Skeletal muscle satellite cell (primary cell): ENCODE results near the gene HSD11B1L.
A peak's percentile ranks its signal among the peaks of the same experiment; 100 is the strongest.

Experiments
- H3K27me3 ChIP-seq: 2 replicates; pipeline ENCODE4 v1.7.0; 2013; ENCODE audit warnings: low read length; ENCODE audit not compliant: control insufficient read depth, insufficient read depth
- H3K36me3 ChIP-seq: 2 replicates; pipeline ENCODE4 v1.7.0; 2013; ENCODE audit warnings: mild to moderate bottlenecking, control low read depth, low read length; ENCODE audit not compliant: insufficient read depth
- H3K4me1 ChIP-seq: 2 replicates; pipeline ENCODE4 v1.7.0; 2013; ENCODE audit warnings: low read length; ENCODE audit not compliant: control insufficient read depth, insufficient read depth
- H3K4me2 ChIP-seq: 2 replicates; pipeline ENCODE4 v1.7.0; 2013; ENCODE audit warnings: mild to moderate bottlenecking, low read length
- H3K4me3 ChIP-seq: 2 replicates; pipeline ENCODE4 v1.7.0; 2013; ENCODE audit warnings: low read length
- H3K9ac ChIP-seq: 2 replicates; pipeline ENCODE4 v1.7.0; 2013; ENCODE audit warnings: mild to moderate bottlenecking, low read depth, low read length, moderate library complexity
- H3K9me3 ChIP-seq: replicated peaks from 2 replicates; pipeline ENCODE4 v1.7.0; 2013; ENCODE audit warnings: mild to moderate bottlenecking, control low read depth, low read length

Gene HSD11B1L

GRCh38 chr19:5690955-5691821 is 10.4 kb downstream of the HSD11B1L start:
- peak overlapping the region; percentile 90 for H3K9ac ChIP-seq
- H3K4me3 ChIP-seq, result peak overlapping the region; percentile 81
- no peaks in the 10 kb centered on the region for H3K27me3 ChIP-seq
- H3K36me3 ChIP-seq, result peaks cover 59% of the 10 kb centered on the region
- no peaks in the 10 kb centered on the region for H3K9me3 ChIP-seq
- peaks cover 29% of the 10 kb centered on the region for H3K4me1 ChIP-seq
- peak overlapping the region; percentile 97 for H3K4me2 ChIP-seq

- no peaks in the 10 kb centered on the region for H3K9me3 ChIP-seq
- no peaks in the 10 kb centered on the region for H3K27me3 ChIP-seq
- peak overlapping the region; percentile 90 for H3K9ac ChIP-seq
- H3K4me2 ChIP-seq, result peak overlapping the region; percentile 97
- H3K4me1 ChIP-seq, result peaks cover 29% of the 10 kb centered on the region
- H3K4me3 ChIP-seq, result peak overlapping the region; percentile 81
- H3K36me3 ChIP-seq, result peaks cover 66% of the 10 kb centered on the region
Observed at GRCh38 chr19:5691822-5692722, 11.2 kb downstream of the HSD11B1L start.

- Histone ChIP-seq H3K27me3 (no peaks in the 10 kb centered on the region), H3K4me1 (peaks cover 25% of the 10 kb centered on the region), H3K4me2 (peak overlapping the region; percentile 97), H3K36me3 (peaks cover 66% of the 10 kb centered on the region), H3K4me3 (no peak overlapping the region), H3K9me3 (no peaks in the 10 kb centered on the region), H3K9ac (peak overlapping the region; percentile 90)
Observed at GRCh38 chr19:5692723-5693194, 11.9 kb downstream of the HSD11B1L start.

GRCh38 chr19:5693195-5694166 is 12.7 kb downstream of the HSD11B1L start:
- Histone ChIP-seq H3K4me3 (no peak overlapping the region), H3K4me2 (peak overlapping the region; percentile 97), H3K36me3 (peaks cover 71% of the 10 kb centered on the region), H3K9me3 (no peaks in the 10 kb centered on the region), H3K4me1 (peaks cover 25% of the 10 kb centered on the region), H3K27me3 (no peaks in the 10 kb centered on the region), H3K9ac (no peak overlapping the region)

GRCh38 chr19:5694167-5694955 is 13.5 kb downstream of the HSD11B1L start:
- no peaks in the 10 kb centered on the region for H3K27me3 ChIP-seq
- no peak overlapping the region for H3K4me3 ChIP-seq
- peaks cover 79% of the 10 kb centered on the region for H3K36me3 ChIP-seq
- H3K4me2 ChIP-seq, result no peak overlapping the region
- H3K9ac ChIP-seq, result no peak overlapping the region
- peaks cover 25% of the 10 kb centered on the region for H3K4me1 ChIP-seq
- H3K9me3 ChIP-seq, result no peaks in the 10 kb centered on the region

- Histone ChIP-seq H3K9me3 (no peaks in the 10 kb centered on the region), H3K27me3 (no peaks in the 10 kb centered on the region), H3K9ac (no peak overlapping the region), H3K4me2 (no peak overlapping the region), H3K4me1 (peaks cover 25% of the 10 kb centered on the region), H3K36me3 (peaks cover 85% of the 10 kb centered on the region), H3K4me3 (no peak overlapping the region)
Observed at GRCh38 chr19:5694956-5695648, 14.3 kb downstream of the HSD11B1L start.

- H3K36me3 ChIP-seq, result peaks cover 86% of the 10 kb centered on the region
- H3K9ac ChIP-seq, result no peak overlapping the region
- no peaks in the 10 kb centered on the region for H3K27me3 ChIP-seq
- no peak overlapping the region for H3K4me3 ChIP-seq
- peaks cover 25% of the 10 kb centered on the region for H3K4me1 ChIP-seq
- no peak overlapping the region for H3K4me2 ChIP-seq
- H3K9me3 ChIP-seq, result no peaks in the 10 kb centered on the region
Observed at GRCh38 chr19:5695649-5696195, 14.9 kb downstream of the HSD11B1L start.

- Histone ChIP-seq H3K4me2 (no peak overlapping the region), H3K4me1 (peaks cover 25% of the 10 kb centered on the region), H3K36me3 (peaks cover 81% of the 10 kb centered on the region), H3K4me3 (no peak overlapping the region), H3K9me3 (no peaks in the 10 kb centered on the region), H3K27me3 (no peaks in the 10 kb centered on the region), H3K9ac (no peak overlapping the region)
Observed at GRCh38 chr19:5696196-5697021, 15.6 kb downstream of the HSD11B1L start.
